HG03439 (cell line): Measurements from ENCODE around the gene JAGN1.
"Not testable (repeated sequence)": the region's sequence is repeated elsewhere in the genome, so short reads cannot be mapped to it uniquely, and the experiment has no call there.

Experiments
- ATAC-seq: cut with Tn5 transposase; IDR thresholded peaks from one replicate; pipeline ENCODE4 v1.9.1; 2021; ENCODE audit warnings: mild to moderate bottlenecking, moderate library complexity; ENCODE audit not compliant: unreplicated experiment

The JAGN1 gene

DNA sequence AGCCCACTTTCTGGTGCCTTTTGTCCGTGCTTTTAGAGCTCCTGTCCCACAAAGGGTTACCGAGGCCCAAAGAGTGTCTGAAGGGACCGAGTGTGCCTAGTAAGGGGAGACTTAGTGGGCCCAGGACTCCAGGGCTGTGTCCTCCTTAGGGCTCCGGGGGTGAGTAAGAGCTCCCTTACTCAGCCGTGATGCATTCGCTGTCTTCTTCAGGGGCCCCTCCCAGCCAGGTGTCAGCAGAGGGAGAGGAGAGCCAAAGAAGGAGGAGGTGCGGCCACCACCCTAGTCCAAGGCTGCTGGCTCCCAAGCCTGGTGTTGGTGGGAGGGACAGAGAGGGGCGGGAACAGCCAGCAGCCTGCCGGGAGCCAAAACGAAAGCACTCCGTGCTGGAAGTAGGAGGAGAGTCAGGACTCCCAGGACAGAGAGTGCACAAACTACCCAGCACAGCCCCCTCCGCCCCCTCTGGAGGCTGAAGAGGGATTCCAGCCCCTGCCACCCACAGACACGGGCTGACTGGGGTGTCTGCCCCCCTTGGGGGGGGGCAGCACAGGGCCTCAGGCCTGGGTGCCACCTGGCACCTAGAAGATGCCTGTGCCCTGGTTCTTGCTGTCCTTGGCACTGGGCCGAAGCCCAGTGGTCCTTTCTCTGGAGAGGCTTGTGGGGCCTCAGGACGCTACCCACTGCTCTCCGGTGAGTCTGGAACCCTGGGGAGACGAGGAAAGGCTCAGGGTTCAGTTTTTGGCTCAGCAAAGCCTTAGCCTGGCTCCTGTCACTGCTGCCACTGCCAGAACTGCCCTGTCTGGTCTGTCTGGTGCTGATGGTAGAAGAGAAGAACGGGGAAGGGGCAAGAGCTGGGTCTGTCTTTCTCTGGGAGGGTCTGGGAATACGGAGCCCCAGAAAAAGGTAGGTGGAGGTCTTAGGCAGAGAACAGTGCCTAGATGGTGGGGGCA, 26.6 kb downstream of the JAGN1 start, which contains the start of gene IL17RC:
IL17RC (plus strand) TSS at position 365 of the 947 bp plus-strand sequence; CDS start at position 583, 218 bp downstream.
- ATAC-seq: no peak

- no peak for ATAC-seq
Observed at GRCh38 chr3:9917820-9918219, 27.4 kb downstream of the JAGN1 start.

- ATAC-seq: no peak
Observed at GRCh38 chr3:9918261-9919038, 28.0 kb downstream of the JAGN1 start.

- no peak for ATAC-seq
Observed at GRCh38 chr3:9928158-9928557, 37.7 kb downstream of the JAGN1 start.

DNA sequence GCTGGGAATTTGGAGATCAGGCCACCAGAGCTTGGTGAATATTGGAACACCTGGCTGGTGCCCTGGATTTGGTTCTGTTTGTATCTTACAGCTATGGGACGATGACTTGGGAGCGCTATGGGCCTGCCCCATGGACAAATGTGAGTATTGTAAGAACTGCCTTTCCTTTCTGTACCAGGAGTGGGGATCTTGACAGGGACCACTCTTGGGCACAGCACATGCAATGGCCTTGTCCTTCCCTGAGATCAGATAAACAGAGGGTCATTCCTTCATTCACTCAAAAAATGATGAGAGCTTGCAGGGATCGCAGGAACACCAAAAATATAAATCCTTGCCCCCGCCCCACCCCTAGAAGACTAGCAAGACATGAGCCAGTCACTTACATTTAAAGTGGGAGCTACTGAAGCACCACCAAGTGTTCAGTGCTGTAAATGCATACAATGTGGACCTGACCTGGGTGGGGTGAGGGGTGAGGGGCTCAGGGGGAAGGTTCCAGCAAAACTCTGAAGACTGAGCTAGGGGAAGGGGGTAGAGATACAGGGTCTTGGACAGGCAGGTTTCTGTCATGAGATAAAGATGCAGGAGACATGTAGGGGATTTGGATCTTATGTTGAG, 40.5 kb downstream of the JAGN1 start:
- no peak for ATAC-seq

GRCh38 chr3:9932535-9932842, 42.1 kb downstream of the JAGN1 start:
- no peak for ATAC-seq

DNA sequence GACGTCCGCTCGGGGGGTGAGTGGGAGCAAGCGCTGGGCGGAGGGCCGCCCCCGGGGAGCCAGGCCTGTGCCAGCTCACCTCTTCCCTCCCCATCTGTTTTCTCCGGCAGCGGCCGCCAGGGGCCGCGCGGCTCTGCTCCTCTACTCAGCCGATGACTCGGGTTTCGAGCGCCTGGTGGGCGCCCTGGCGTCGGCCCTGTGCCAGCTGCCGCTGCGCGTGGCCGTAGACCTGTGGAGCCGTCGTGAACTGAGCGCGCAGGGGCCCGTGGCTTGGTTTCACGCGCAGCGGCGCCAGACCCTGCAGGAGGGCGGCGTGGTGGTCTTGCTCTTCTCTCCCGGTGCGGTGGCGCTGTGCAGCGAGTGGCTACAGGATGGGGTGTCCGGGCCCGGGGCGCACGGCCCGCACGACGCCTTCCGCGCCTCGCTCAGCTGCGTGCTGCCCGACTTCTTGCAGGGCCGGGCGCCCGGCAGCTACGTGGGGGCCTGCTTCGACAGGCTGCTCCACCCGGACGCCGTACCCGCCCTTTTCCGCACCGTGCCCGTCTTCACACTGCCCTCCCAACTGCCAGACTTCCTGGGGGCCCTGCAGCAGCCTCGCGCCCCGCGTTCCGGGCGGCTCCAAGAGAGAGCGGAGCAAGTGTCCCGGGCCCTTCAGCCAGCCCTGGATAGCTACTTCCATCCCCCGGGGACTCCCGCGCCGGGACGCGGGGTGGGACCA, 42.6 kb downstream of the JAGN1 start:
- ATAC-seq: peak; percentile 56

DNA sequence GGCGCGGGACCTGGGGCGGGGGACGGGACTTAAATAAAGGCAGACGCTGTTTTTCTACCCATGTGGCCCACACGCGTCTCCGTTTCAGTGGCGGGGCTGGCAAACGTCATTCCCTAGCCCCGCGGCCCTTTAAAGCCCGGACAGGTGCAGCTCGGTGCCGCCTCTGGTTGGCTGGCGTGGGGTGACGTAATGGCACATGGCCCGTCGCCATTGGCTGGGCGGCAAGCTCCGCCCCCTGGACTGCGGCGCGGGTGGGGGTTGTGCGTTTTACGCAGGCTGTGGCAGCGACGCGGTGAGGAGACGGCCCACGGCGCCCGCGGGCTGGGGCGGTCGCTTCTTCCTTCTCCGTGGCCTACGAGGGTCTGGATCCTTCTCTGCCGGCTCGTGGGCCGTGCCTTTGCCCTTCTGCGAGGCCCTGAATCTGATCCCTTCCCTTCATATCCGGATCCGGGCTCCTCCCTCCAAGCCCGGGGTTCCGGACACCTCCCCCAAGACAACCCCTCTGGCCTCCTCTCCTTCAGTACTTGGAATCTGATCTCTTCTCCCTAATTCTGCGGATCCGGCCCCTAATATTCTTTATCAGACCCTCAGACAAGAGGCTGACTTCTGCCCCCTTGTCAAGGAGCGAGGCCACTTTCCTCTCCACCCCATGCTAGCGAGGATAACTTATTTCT, 43.3 kb downstream of the JAGN1 start, which contains the start of gene CRELD1:
CRELD1 (plus strand) TSS at position 274 of the 674 bp plus-strand sequence. CDS start 605 bp downstream, outside the sequence.
- ATAC-seq: peak; percentile 88

DNA sequence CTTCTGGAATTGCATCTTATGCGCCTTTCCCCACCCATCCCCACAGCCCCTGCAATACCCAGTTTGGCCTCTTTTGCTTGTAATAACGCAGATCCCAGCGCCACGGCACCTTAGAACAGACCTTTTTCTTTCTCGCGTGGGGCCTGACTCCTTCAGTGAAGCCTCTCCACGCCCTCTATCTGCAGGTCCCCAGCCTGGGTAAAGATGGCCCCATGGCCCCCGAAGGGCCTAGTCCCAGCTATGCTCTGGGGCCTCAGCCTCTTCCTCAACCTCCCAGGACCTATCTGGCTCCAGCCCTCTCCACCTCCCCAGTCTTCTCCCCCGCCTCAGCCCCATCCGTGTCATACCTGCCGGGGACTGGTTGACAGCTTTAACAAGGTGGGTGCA, 43.8 kb downstream of the JAGN1 start:
- ATAC-seq: no peak

DNA sequence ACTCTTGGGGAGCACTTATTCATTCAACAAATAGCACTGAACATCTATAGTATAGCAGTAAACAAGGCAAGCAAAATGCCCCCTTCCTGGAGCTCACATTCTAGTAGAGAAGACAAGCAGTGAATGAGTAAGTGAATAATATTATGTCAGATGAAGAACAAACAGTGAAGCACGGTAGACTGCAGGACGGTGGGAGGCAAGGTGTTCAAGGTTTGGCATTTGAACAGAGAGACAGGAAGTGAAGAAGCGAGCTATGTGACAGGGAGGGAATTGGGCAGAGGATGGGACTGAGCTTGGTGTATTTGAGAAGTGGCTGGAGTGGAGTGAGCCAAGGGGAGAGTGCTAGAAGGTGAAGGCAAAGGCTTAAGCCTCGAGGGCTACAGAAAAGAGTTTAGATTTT, 44.6 kb downstream of the JAGN1 start:
- ATAC-seq: no peak

GRCh38 chr3:9935966-9936510, 45.6 kb downstream of the JAGN1 start:
- ATAC-seq: no peak

DNA sequence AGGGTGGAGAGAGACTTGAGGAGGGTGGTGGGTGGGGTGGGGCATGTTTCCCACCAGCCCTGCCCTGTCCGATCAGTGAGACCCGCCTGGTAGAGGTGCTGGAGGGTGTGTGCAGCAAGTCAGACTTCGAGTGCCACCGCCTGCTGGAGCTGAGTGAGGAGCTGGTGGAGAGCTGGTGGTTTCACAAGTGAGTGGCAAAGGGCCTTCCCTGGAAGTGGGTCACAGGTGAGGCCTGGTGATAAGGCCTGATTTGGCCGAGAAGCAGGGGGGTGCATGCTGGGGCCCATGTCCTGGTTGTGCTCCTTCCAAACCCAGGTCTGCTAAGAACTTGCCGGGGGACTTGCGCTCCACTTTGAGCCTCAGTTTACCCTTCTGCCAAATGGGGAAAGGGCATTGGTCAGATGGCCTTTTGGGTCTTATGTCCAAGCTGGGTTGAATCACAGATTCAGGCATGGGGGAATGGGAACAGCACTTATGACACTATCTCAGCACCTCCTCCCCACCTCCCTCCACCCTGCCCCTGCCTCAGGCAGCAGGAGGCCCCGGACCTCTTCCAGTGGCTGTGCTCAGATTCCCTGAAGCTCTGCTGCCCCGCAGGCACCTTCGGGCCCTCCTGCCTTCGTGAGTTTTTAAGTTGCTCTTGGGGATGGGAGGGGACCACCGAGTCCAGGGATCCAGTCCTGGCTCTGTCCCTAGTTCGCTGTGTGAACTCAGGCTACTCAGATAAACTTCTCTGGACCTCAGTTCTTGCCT, 47.3 kb downstream of the JAGN1 start:
- no peak for ATAC-seq

DNA sequence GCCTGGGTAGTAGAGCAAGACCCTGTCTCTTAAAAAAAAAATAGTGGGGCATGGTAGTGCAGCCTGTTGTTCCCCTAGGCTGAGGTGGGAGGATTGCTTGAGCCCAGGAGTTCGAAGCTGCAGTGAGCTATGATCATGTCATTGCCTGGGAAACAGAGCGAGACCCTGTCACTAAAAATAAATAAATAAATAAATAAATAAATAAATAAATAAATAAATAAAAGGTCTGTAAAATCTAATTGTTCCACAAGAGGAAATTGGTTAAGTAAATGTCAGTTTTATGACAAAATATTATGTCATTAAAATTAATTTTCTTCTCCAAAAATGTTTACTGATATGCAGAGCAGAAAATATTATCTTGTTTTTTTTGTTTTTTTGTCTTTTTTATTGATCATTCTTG, 48.6 kb downstream of the JAGN1 start:
- ATAC-seq: no peak

GRCh38 chr3:9939906-9940305, 49.5 kb downstream of the JAGN1 start:
- ATAC-seq: not testable (repeated sequence)

DNA sequence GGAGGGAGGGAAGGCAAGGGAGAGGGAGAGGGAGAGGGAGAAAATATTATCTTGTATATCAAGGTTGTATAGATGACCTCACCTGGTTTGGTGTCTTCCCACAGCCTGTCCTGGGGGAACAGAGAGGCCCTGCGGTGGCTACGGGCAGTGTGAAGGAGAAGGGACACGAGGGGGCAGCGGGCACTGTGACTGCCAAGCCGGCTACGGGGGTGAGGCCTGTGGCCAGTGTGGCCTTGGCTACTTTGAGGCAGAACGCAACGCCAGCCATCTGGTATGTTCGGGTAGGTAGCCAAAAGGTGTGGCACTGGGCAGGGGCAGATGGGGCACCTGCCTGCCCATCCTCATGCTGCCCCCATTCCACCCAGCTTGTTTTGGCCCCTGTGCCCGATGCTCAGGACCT, 50.3 kb downstream of the JAGN1 start:
- no peak for ATAC-seq

GRCh38 chr3:9942164-9942563, 51.8 kb downstream of the JAGN1 start:
- no peak for ATAC-seq

DNA sequence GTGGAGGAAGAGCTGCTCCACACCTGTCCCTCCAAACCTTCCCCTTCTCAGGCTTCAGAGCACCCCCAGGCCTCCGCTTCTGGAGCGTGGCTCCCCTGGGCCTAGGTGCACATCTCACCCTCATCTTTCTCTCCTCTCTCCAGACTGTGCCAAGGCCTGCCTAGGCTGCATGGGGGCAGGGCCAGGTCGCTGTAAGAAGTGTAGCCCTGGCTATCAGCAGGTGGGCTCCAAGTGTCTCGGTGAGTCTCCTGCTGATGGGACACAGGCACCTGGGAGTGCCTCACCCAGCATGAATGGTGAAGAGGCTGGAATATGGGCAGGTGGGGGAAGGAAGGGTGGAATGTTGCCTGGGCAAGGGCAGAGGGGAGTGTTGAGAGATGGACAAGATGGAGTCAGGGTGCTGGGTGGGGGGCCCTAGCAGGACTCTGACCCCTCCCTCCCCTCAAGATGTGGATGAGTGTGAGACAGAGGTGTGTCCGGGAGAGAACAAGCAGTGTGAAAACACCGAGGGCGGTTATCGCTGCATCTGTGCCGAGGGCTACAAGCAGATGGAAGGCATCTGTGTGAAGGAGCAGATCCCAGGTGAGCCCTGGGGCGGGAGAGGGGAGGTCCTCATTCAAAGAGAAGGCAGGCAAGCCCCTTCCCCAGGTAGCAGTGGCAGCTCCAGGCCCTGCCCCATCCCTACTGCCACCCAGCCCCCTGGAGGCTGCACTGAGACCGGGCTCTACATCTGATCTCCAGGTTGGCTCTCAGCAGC, 52.7 kb downstream of the JAGN1 start:
- ATAC-seq: no peak
